Stimulated activated memory B cell treated with anti-CD40 and anti-IgM and Interleukin-4, amounts not matched to agents 10 μg/mL and 1 μg/mL and 100 μg/mL, for 72 hours (primary cell): ENCODE results near the gene DLX1.

ENCODE experiments used
- ATAC-seq: fragments of 150-1000 bp; cut with Tn5 transposase; 2 replicates; pipeline ENCODE4 v1.10.0; 2021
- H3K27ac Mint-ChIP-seq: one replicate; pipeline ENCODE4 v1.8.0; 2022; ENCODE audit warnings: mild to moderate bottlenecking, mixed read lengths
- H3K27me3 Mint-ChIP-seq: one replicate; pipeline ENCODE4 v1.8.0; 2022; ENCODE audit warnings: mixed read lengths
- H3K36me3 Mint-ChIP-seq: one replicate; pipeline ENCODE4 v1.8.0; 2022; ENCODE audit warnings: mixed read lengths
- H3K4me1 Mint-ChIP-seq: one replicate; pipeline ENCODE4 v1.8.0; 2022; ENCODE audit warnings: mixed read lengths
- H3K4me3 Mint-ChIP-seq: one replicate; pipeline ENCODE4 v1.8.0; 2022; ENCODE audit warnings: mild to moderate bottlenecking, moderate library complexity, mixed read lengths
- H3K9me3 Mint-ChIP-seq: one replicate; pipeline ENCODE4 v1.8.0; 2022; ENCODE audit warnings: mixed read lengths

The DLX1 gene

DNA sequence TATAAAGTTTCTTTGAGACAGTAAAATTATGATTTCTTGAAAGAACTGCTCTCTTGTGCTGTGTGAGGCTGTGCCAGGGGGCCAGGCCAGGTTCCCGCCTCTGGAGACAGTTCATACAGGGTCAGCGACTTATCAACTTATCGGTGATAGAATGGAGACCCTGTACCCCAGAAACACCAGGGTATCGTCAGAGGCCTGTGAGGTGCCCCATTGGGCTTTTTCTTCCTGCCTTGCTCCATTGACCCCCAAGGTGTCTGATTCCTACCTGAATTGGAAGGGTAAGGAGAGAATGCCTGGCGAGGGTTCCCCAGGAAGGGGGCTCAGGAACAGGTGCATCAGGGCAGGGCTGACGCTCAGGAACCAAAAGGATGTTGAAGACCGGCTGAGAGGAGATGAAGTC lies 4.3 kb downstream of the DLX1 start:
- Mint-ChIP-seq H3K4me1 (peaks cover 31% of the 10 kb centered on the region), H3K27me3 (peaks cover 93% of the 10 kb centered on the region), H3K9me3 (peaks cover 6% of the 10 kb centered on the region), H3K4me3 (no peak overlapping the region), H3K27ac (no peak overlapping the region), H3K36me3 (no peaks in the 10 kb centered on the region)
- no peak for ATAC-seq

DNA sequence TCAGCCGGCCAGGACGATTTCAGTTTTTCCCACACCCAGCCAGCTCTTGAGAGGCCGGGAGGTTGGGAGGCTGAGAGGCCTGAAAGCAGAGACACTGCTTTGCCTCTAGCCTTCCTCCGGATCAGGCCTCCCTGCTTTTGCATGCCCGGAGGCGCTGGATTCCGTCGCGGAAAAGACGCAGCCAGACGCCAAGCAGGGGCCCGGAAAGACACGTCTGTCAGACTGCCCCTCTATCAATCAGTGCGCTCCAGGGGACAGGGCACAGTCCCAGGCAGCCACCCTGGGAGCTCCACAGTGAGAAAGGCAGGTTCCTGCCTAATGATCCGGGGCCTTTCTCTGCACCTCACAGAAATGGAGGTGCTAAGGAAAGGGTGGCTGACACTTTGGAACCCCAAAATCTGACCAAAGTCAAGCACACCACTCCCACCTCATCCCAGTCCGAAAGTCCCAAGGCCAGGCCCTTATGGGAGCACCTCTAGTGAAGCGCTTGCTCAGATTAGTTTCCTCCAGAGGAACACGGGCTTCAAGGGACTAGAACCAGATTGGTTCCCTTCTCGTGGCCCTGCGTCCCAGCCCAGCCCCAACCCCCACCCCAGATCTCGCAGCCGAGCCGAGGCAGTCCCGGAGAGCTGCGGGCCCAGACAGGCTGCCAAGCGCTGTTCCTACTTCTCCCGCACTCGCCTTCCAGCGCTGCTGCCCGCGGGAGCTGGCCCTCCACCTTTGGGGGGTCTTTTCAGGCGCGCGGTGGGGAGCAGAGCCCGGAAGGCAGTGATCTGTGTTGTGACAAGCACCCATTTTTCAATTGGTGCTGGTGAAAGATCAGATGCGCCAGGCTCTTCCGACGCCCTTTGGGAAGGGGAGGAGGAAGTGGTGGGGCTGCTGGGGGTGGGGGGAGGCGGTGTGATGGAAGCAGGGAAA lies 5.0 kb downstream of the DLX1 start:
- H3K27ac Mint-ChIP-seq, result no peak overlapping the region
- peaks cover 28% of the 10 kb centered on the region for H3K4me1 Mint-ChIP-seq
- no peak overlapping the region for H3K4me3 Mint-ChIP-seq
- peaks cover 6% of the 10 kb centered on the region for H3K9me3 Mint-ChIP-seq
- no peak for ATAC-seq
- no peaks in the 10 kb centered on the region for H3K36me3 Mint-ChIP-seq
- H3K27me3 Mint-ChIP-seq, result peaks cover 93% of the 10 kb centered on the region

DNA sequence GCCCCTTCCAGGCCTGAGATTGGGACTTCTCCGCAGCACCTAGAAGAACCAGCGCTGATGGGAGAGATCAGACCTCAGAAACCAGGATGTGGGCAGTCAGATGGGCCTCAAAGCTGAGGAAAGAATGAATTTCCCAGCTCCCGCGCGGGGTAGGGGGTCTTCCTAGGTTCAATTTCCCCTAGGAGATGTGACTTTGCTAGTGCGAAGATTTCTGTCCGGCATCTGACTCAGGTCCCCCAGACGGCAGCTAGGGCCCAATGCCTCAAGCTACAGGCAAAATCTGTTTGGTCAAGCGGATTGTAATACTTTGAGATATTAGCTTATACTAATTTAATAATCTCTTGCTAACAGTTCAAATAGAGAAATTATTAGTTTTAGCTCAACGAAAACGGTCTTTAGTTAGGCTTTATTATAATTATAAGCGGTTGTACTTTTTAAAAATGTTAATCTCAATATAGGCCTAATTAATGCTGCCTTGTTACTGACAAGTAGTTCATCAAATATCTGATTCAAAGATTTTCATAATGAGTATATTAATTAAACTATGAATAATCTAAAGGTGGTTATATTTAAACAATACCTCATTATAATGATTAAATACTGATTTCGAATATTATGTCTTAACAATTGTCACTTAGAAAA lies 5.8 kb downstream of the DLX1 start:
- Mint-ChIP-seq H3K4me1 (peaks cover 28% of the 10 kb centered on the region), H3K27me3 (peaks cover 93% of the 10 kb centered on the region), H3K9me3 (peaks cover 3% of the 10 kb centered on the region), H3K4me3 (no peak overlapping the region), H3K27ac (no peak overlapping the region), H3K36me3 (no peaks in the 10 kb centered on the region)
- ATAC-seq, result no peak

- H3K9me3 Mint-ChIP-seq, result peaks cover 3% of the 10 kb centered on the region
- H3K36me3 Mint-ChIP-seq, result no peaks in the 10 kb centered on the region
- no peak overlapping the region for H3K27ac Mint-ChIP-seq
- H3K4me1 Mint-ChIP-seq, result peaks cover 31% of the 10 kb centered on the region
- no peak for ATAC-seq
- no peak overlapping the region for H3K4me3 Mint-ChIP-seq
- H3K27me3 Mint-ChIP-seq, result peaks cover 93% of the 10 kb centered on the region
These were observed 6.7 kb downstream of the DLX1 start for GRCh38 chr2:172091761-172092566.

DNA sequence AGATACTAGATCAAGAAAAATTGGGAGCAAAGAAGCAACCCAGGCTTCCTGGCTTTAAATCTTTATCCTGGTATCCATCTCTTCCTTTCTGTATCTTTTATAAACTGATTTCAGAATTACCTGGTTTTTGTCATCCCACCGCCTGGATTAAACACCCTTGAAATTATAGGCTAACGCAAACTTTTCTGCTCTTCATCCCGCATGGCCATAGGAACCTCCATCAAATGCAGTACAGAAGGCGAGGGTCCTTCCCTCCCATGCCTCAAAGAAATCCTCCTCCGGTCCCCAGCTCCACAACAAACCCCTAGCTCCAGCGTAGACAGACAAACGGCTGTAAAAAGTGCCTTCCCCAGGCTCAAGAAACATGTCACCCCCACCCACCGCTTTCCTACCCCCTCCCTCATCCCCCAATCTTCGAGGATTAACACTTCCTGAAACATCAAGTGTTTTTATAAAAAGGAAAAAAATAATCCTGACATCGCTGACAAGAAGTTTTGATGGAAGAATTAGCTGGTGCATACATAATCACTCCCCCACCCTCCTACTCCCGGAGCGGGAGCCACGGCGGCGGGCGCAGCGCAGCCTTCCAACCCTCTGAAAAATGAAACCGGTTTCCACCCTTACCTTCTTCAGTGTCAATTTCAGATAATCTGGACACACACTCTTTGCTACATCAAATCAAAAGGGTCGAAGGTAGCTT lies 7.6 kb downstream of the DLX1 start:
- ATAC-seq, result no peak
- H3K36me3 Mint-ChIP-seq, result no peaks in the 10 kb centered on the region
- H3K9me3 Mint-ChIP-seq, result peaks cover 3% of the 10 kb centered on the region
- no peak overlapping the region for H3K4me3 Mint-ChIP-seq
- no peak overlapping the region for H3K27ac Mint-ChIP-seq
- peaks cover 92% of the 10 kb centered on the region for H3K27me3 Mint-ChIP-seq
- H3K4me1 Mint-ChIP-seq, result peaks cover 29% of the 10 kb centered on the region

DNA sequence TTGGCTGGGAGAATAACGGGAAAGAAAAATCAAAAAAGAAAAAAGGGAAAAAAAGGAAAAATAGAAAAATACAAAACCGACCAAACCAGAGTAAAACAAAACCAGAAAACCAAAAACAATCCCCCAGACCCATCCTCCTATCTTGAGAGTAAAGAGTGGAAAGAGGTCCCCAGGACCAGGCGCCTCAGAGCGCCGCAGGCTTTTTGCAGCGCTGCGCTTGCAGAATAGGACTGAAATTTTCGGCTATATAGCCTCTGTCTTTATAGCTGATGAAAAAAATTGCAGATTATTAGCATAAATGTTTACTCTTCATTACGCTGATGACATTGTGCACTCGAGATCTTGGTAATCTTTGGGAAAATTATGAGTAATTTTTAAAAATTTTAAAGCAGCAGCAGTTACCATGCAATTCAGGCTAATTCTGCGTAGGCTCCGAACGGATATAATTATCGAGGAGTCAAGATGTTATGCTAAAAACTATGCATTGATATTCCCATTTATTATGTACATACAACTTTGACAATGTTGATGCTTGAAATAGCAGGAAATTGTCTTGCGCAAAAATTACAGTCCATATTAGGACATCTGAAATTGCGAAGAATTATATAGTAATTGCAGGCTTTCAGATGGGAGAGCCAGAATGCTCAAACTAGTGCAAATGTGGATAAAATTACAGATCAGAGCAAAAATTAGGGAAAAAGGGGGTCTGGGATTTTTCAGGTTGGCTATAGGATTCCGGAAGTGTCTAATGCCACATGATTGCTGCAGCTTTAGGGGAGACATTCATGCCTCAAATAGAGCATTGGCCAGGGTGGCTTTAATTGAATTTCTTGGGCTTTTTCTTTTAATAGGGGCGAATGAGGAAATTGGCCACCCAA lies 8.3 kb downstream of the DLX1 start:
- ATAC-seq, result no peak
- H3K4me1 Mint-ChIP-seq, result peaks cover 26% of the 10 kb centered on the region
- no peak overlapping the region for H3K4me3 Mint-ChIP-seq
- H3K9me3 Mint-ChIP-seq, result peaks cover 6% of the 10 kb centered on the region
- H3K36me3 Mint-ChIP-seq, result no peaks in the 10 kb centered on the region
- H3K27me3 Mint-ChIP-seq, result peaks cover 91% of the 10 kb centered on the region
- H3K27ac Mint-ChIP-seq, result no peak overlapping the region

DNA sequence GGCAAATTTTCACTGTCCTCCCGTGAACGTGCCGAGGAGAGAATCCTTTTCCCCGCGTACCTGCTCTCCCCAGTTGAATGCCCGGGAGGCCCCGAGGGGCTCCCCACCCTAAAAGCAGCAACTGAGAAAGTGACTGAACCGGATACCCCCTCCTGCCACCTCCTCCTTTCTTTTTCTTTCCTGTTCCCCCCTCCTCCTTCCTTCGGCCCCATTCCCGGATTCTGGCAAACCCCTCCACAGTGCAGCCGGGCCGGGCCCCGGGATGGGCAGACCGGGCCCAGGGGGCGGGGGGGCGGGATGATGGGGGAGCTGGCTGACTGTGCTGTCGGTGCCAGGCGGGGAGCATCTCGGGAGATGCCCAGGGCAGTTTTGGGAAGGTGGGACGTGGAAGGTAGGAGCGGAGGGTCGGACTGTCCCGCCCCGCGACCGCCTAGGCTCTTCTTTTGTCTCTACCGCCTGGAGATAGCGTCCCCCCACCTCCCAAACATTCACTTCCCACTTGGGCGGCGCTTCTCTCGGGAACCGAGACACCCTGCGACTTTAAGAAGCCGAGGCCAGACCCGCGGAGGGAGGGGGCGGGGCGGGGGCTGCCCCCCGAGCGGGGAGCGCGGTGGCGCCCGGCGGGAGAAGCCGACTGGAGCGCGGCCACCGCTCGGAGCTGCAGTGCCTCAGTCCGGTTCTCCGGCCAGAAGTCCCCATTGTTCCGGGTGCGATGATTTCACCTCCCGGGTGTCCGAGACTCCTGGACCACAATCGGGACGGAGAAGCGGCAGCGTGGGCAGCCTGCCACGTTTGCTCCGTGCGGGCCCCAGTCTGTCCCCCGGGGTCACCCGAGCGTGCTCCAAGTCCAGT lies 9.2 kb downstream of the DLX1 start:
- peaks cover 91% of the 10 kb centered on the region for H3K27me3 Mint-ChIP-seq

DNA sequence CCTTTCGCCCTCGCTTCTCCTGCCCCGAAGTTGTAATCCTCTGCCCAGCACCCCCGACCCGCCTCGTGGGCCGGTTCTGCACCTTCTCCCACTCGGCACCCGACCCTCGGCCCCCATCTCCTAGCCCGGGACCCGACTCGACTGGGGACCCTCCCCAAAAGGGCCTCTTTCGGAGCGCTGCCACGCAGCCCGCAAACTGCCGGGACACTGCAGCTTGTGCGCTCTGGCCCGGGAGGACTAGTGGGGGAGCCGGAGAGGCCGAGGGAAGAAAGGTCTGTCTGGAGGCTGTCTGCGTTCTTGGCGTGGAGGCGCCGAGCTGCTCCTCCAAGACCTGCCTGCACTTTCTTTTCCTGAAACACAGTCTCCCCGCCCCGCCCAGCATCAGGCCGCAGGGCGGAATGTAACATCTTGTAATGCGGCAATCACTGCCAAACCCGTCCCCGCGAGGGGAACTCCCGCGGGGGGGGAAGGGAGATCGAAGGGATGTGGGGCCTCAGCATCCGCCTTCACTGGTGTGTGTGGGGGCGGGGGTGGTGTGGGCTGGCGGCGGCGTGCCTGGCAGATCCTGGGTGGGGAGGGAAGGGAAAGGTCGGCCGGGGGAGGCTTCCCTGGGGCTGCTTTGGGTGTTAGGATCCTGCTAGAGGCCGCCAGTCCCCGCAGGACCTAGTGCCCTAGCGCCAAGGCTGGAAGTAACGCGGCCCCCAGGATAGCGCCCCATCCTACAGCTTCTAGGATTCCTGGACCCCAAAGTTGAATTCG lies 10.0 kb downstream of the DLX1 start:
- Mint-ChIP-seq H3K27ac (no peak overlapping the region), H3K27me3 (peaks cover 91% of the 10 kb centered on the region), H3K4me3 (peak overlapping the region; percentile 69), H3K36me3 (no peaks in the 10 kb centered on the region), H3K4me1 (peaks cover 28% of the 10 kb centered on the region), H3K9me3 (peaks cover 7% of the 10 kb centered on the region)
- no peak for ATAC-seq

More for the DNA sequence above, 9.2 kb downstream of the DLX1 start:
- Mint-ChIP-seq H3K27ac (no peak overlapping the region), H3K4me1 (peaks cover 28% of the 10 kb centered on the region), H3K4me3 (peak overlapping the region; percentile 69), H3K36me3 (no peaks in the 10 kb centered on the region), H3K9me3 (peaks cover 7% of the 10 kb centered on the region)
- no peak for ATAC-seq

DNA sequence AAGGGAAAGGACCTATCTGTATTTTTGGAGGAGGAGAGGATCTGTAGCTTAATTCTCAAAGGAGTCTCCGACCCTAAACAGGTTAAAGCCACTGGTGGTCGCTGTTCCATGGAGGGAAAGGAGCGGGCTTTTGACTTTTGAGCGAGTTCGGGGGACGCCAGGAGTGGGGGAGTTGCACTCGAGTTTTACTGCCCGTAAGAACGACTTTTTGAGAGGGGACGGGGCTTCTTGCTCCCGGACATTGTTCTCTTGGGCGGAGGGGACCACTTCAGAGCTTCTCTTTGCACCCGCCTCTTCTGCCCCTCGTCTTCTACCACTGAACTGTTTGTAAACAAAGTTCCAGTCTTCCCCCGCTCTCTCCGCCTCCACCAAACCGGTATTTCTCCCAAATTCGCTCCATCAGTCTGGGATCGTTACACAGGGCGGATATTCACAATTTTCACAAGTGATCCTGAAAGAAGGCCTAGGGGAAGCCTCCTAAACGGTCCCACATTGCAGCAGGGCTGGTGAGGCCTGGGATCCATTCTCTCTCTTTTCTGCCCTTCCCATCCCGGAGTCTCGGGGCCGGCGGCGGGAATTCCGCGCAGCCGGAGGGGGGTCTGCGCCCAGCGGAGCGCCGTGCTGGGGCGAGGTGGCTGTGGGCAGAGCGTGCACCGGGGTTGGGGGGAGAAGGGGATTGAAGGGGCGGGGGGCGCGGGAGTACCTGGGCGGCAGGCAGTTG lies 10.8 kb downstream of the DLX1 start:
- Mint-ChIP-seq H3K27ac (no peak overlapping the region), H3K9me3 (peaks cover 7% of the 10 kb centered on the region), H3K36me3 (no peaks in the 10 kb centered on the region), H3K4me1 (peaks cover 28% of the 10 kb centered on the region), H3K4me3 (no peak overlapping the region), H3K27me3 (peaks cover 91% of the 10 kb centered on the region)
- ATAC-seq, result no peak

- Mint-ChIP-seq H3K36me3 (no peaks in the 10 kb centered on the region), H3K27me3 (peaks cover 94% of the 10 kb centered on the region), H3K9me3 (peaks cover 7% of the 10 kb centered on the region), H3K4me1 (peaks cover 35% of the 10 kb centered on the region), H3K27ac (no peak overlapping the region), H3K4me3 (peak overlapping the region; percentile 56)
- ATAC-seq, result no peak
These were observed 11.6 kb downstream of the DLX1 start for GRCh38 chr2:172096626-172097547.

- Mint-ChIP-seq H3K27me3 (peaks cover 94% of the 10 kb centered on the region), H3K27ac (no peak overlapping the region), H3K36me3 (no peaks in the 10 kb centered on the region)
These were observed 12.3 kb downstream of the DLX1 start for GRCh38 chr2:172097557-172098131.

More at GRCh38 chr2:172097557-172098131, 12.3 kb downstream of the DLX1 start:
- ATAC-seq, result no peak
- peaks cover 42% of the 10 kb centered on the region for H3K4me1 Mint-ChIP-seq
- H3K9me3 Mint-ChIP-seq, result peaks cover 7% of the 10 kb centered on the region
- no peak overlapping the region for H3K4me3 Mint-ChIP-seq
